RCC 7860 (cell line): ENCODE measurements around the gene GBGT1.

ENCODE experiments used
- DNase-seq: peaks from one replicate; pipeline ENCODE4 v3.0.0-alpha.2; 2015; ENCODE audit warnings: low spot score
- FAIRE-seq: peaks from 2 replicates; lab custom pipeline; 2012; peaks lifted over from hg19 to GRCh38; lab: Jason Lieb, UNC

GBGT1 gene

DNA sequence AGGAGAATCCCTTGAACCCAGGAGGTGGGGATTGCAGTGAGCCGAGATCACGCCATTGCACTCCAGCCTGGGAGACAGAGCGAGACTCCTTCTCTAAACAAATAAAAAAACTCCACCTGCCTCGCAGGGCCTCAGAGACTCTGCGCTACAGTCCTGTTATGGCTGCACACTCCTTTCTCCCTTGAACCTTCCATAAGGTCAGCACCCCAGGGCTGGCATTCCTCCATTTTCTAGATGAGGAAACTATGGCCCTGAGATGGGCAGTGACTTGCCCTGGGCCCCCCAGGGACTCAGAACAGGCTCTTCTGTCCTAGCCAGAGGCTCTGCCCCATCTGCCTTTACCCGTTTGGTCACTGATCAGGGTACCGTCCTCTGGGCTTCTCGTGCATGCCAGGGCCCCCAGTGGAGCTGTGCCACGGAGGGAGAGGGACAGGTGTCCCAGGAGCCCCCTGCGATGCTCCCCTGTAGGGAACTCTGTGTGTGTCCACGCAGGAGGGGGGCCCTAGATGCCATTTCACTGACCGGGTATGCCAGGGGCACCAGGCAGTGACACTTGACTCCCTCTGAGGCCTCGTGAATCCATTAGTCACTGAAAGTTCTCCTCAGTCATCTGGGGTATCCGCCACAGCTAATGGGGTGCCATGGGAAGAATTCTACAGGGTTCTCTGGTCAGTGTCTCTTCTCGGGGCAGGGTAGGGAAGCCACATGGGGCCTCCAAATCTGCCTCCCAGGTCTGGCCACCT, 58.8 kb downstream of the GBGT1 start:
- FAIRE-seq: no peak
- no peak for DNase-seq

GRCh38 chr9:133103987-133104505, 59.7 kb downstream of the GBGT1 start:
- FAIRE-seq (no peak), DNase-seq (no peak)

DNA sequence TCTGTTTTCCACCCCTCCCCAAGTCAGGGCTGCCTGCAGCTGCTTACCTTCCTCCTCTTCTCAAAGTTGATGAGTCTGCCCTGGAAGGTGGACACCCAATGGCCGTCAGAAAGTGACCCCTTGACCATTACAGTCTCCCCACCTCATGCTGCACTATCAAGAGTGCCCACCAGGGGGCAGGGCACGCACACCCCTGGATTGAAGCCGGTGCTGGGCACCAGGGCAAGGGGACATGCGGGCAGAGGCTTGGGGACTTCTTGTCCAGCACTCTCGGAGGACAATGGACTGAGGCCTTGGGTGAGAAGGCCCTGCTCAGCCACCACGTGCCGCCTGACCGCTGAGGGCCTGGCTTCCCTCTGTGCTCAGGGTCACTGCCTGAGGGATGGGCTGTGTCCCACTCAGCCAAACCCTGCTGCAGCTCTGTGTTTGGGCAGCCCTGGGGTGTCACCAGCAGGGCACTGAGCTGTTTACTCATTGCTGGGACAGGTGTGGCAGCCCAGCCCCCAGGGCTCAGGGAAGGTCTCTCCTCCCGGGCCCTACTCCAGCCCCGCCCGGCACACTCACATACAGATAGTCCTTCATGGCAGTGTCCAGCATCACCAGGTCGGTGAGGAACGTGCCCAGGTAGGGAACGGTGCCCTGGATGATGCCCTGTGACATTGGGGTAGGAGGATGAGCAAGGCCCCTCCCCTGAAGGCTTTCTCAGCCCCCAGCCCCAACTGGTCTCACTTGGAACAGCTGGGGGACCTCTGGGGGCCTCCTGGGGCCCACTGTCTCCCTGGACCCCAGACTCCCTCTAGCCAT, 60.3 kb downstream of the GBGT1 start:
- DNase-seq: peak; percentile 22

More for the DNA sequence above, 60.3 kb downstream of the GBGT1 start:
- no peak for FAIRE-seq
